ENCODE measurements around the gene KLK8.

Gene KLK8

DNA sequence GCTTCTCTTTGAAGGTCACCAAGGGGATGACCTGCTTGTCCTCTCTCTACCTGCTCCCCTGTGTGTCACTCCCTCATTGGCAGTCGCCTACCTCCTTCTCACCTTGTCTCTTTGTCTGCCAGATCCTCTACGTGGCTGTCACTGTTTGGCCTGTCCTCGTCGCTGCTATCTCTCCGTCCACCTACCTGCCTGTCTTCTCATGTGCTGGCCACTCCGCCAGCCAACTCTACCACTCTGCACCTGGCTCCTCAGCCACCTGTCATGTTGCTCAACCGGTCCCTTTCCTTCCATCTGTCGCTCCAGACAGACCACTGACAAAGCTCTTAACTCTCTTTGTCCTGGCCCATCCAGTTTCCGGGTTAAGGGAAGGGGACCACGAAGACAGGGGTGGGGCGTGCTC, 33.3 kb upstream of the KLK8 start, which contains the start of gene KLK12:
Gene KLK12, minus strand, starts transcription at position 299 of the 400 bp plus-strand sequence. CDS start 381 bp downstream, outside the sequence.
- Histone ChIP-seq H3K9me3 (no peaks in the 10 kb centered on the region; the same call in 1 of the 2 replicates), H3K36me3 (no peaks in the 10 kb centered on the region), H3K4me3 (ENCODE audit: low read depth, low read length) (no peak within 1 kb of the TSS), H3K27me3 (peaks cover 3% of the 10 kb centered on the region), H3K4me1 (no peaks in the 10 kb centered on the region)
- TF ChIP-seq, protein P1, sequence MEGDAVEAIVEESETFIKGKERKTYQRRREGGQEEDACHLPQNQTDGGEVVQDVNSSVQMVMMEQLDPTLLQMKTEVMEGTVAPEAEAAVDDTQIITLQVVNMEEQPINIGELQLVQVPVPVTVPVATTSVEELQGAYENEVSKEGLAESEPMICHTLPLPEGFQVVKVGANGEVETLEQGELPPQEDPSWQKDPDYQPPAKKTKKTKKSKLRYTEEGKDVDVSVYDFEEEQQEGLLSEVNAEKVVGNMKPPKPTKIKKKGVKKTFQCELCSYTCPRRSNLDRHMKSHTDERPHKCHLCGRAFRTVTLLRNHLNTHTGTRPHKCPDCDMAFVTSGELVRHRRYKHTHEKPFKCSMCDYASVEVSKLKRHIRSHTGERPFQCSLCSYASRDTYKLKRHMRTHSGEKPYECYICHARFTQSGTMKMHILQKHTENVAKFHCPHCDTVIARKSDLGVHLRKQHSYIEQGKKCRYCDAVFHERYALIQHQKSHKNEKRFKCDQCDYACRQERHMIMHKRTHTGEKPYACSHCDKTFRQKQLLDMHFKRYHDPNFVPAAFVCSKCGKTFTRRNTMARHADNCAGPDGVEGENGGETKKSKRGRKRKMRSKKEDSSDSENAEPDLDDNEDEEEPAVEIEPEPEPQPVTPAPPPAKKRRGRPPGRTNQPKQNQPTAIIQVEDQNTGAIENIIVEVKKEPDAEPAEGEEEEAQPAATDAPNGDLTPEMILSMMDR (IDR thresholded peaks at IDR 0.05; ENCODE audit: low read depth, low read length) = no peak
- no peak for DNase-seq

DNA sequence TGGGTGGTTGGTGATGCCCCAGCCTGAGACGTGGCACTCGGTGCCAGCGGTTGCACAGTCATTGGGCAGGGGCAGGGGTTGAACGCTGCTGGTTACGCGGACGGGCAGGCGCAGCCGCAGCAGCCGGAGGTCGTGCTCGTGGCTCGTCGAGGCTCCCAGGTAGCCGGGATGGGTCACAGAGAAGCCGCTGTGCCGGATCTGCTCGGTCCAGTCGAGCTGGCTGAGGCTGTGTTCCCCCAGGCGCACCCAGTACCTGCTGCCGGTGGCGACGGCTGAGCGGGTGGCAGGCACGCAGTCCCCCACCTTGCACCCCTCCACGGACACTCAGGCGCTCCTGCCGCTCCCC, 30.4 kb upstream of the KLK8 start:
- Histone ChIP-seq H3K36me3 (no peaks in the 10 kb centered on the region), H3K4me1 (no peaks in the 10 kb centered on the region), H3K4me3 (ENCODE audit: low read depth, low read length) (no peak overlapping the region), H3K27me3 (peaks cover 18% of the 10 kb centered on the region), H3K9me3 (no peaks in the 10 kb centered on the region; the same call in 1 of the 2 replicates)
- TF ChIP-seq, protein P1 (IDR thresholded peaks at IDR 0.05; ENCODE audit: low read depth, low read length) = no peak
- DNase-seq = no peak

DNA sequence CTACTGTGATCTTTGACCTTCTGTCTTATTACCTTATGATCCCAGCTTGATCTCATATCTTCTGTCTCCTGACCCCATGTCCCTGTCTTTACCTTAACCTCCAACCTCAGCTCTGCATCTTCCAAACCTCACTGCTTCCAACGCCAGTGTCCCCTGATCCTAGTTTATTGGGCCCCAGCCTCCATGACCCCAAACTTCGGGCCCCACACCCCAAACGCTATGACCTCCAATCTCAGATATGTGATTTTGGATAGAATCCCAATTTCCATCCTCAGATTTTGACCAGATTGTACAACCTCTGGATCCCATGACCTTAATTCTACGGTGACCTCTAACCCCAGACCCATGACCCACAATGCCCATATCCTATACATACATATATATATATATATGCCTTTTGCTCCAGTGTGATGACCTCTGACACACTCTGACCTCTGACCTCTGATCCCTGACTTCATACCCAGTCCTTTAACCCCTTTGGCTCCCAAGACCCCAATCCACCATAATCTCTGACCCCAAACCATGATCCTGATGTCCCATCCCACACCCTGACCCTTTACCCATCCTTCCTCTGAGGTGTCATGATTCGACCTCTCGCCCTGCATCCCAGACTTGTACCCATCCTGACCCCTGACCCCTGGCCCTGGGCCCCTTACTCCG, 29.9 kb upstream of the KLK8 start:
- no peak for DNase-seq
- no peaks in the 10 kb centered on the region for H3K36me3 ChIP-seq
- peaks cover 23% of the 10 kb centered on the region for H3K27me3 ChIP-seq
- H3K4me3 ChIP-seq (ENCODE audit: low read depth, low read length) = no peak overlapping the region
- H3K9me3 ChIP-seq = no peaks in the 10 kb centered on the region; the same call in 1 of the 2 replicates
- TF ChIP-seq, protein P1 (IDR thresholded peaks at IDR 0.05; ENCODE audit: low read depth, low read length) = no peak
- H3K4me1 ChIP-seq = no peaks in the 10 kb centered on the region

DNA sequence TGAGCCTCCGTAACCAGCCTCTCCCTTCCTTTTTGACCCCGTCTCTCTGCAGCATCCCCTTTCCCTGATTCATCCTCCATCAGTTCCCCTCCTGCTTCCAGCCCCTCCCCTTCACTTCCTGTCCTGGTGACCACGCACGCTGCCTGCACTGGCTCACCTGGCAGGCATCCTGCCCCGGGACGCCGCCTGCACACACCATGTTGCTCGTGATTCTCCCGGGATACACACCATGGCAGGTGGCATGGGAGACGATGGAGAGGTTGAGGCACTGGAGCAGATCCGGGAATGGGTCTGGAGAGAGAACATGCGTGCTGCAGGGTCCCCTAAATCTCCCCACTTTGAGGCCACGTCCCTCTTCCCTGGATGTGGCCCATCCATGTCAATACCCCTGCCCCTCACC, 29.2 kb upstream of the KLK8 start:
- H3K36me3 ChIP-seq = no peaks in the 10 kb centered on the region
- no peak overlapping the region for H3K4me3 ChIP-seq (ENCODE audit: low read depth, low read length)
- H3K9me3 ChIP-seq = no peaks in the 10 kb centered on the region; the same call in 1 of the 2 replicates
- H3K4me1 ChIP-seq = no peaks in the 10 kb centered on the region
- H3K27me3 ChIP-seq = peaks cover 27% of the 10 kb centered on the region
- no peak for DNase-seq
- TF ChIP-seq, protein P1 (IDR thresholded peaks at IDR 0.05; ENCODE audit: low read depth, low read length) = no peak

DNA sequence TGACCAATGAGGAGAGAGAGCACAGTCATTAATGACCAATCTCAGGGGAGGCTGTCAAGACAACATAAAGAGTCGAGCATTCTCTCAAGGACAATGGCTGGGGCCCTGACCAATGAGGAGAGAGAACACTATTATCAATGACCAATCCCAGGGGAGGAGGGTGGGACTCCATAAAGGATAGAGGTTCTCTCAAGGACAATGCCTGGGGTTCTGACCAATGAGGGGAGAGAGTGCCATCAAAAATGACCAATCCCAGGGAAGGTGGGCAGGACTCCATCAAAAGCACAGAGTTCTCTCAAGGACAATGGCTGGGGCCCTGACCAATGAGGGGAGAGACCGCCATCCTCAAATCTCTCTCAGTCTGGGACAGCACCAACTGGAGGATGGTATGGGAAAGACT, 28.3 kb upstream of the KLK8 start:
- no peak for DNase-seq
- Histone ChIP-seq H3K4me3 (ENCODE audit: low read depth, low read length) (no peak overlapping the region), H3K36me3 (no peaks in the 10 kb centered on the region), H3K4me1 (no peaks in the 10 kb centered on the region), H3K9me3 (no peaks in the 10 kb centered on the region; the same call in 1 of the 2 replicates), H3K27me3 (peaks cover 35% of the 10 kb centered on the region)
- TF ChIP-seq, protein P1 (IDR thresholded peaks at IDR 0.05; ENCODE audit: low read depth, low read length) = no peak

DNA sequence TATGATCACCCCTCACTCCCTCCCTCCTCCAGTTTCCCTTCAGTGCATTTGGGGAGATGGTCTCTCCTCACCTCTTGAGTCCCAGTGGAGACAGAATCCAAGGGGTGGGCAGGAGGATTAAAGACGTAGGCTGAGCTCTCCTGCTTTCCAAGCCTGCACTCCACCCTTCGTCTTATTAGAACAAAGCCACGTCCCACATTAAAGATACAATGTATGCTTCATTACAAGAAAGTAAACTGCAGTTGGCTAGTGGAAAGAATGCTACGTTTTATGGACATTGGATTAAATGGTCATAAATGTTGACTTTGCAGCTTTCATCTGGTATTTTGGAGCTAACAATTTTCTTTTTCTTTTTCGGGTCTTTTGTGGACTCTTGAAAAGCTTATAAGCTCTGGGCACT, 26.5 kb upstream of the KLK8 start:
- no peaks in the 10 kb centered on the region for H3K36me3 ChIP-seq
- TF ChIP-seq, protein P1 (IDR thresholded peaks at IDR 0.05; ENCODE audit: low read depth, low read length) = no peak
- H3K27me3 ChIP-seq = peaks cover 51% of the 10 kb centered on the region
- no peak for DNase-seq
- no peaks in the 10 kb centered on the region for H3K4me1 ChIP-seq
- no peaks in the 10 kb centered on the region; the same call in 1 of the 2 replicates for H3K9me3 ChIP-seq
- no peak overlapping the region for H3K4me3 ChIP-seq (ENCODE audit: low read depth, low read length)

Measured in BE2C (cell line).